ENCODE results near the gene PKD2L1.

The PKD2L1 gene

DNA sequence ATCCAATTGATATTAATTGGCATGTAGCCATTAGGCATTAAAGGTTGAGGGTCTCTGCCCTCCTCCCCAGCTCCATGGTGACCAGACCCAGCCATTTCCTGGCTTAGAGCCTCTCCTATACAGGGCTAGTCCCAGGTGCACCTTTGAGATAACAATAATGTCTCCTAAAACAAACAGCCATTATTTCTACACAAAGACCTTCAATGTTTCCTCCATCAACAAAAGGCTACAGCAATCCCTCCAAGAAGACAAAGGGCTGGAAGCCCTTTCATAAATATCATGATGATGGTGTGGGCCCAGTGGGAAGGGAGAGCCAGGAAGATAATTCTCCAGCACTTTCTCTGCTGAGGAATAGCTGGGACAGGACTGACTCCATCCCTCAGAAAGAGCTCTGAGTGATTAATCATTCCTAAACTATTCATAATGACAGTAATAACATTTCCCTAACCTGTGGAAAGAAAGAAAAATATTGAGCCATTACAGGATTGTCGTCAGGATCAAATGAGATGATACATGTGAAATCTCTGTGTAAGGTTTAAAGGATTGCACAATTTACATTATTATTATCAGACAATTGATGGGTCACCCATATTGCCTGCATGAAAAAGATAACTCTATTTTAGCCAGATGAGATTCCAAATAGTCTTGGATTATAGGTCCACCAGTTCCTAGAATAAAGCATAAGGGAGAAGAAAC, 10.2 kb downstream of the PKD2L1 start:
- TF ChIP-seq, protein P1, sequence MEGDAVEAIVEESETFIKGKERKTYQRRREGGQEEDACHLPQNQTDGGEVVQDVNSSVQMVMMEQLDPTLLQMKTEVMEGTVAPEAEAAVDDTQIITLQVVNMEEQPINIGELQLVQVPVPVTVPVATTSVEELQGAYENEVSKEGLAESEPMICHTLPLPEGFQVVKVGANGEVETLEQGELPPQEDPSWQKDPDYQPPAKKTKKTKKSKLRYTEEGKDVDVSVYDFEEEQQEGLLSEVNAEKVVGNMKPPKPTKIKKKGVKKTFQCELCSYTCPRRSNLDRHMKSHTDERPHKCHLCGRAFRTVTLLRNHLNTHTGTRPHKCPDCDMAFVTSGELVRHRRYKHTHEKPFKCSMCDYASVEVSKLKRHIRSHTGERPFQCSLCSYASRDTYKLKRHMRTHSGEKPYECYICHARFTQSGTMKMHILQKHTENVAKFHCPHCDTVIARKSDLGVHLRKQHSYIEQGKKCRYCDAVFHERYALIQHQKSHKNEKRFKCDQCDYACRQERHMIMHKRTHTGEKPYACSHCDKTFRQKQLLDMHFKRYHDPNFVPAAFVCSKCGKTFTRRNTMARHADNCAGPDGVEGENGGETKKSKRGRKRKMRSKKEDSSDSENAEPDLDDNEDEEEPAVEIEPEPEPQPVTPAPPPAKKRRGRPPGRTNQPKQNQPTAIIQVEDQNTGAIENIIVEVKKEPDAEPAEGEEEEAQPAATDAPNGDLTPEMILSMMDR (IDR thresholded peaks at IDR 0.05; ENCODE audit: low read depth, low read length), result no peak
- no peaks in the 10 kb centered on the region for H3K9me3 ChIP-seq (ENCODE audit: severe bottlenecking)

DNA sequence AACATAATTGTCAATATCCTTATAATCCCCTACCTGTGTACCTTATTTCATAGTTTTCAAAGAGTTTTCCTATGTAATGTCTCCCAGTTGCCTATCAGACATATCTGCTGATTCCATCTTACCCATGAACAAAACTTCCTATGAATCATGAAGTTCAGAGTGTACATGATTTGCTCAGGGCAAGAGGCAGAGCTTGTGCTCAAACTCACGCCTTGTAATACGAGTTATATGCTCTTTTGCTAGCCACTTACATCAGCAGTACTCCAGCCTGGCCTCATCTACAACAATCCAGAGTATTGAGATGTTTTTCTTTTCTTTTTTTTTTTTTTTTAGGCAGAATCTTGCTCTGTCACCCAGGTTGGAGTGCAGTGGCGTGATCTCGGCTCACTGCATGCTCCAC, 11.8 kb downstream of the PKD2L1 start:
- Histone ChIP-seq H3K27ac (no peak overlapping the region), H3K27me3 (ENCODE audit: insufficient read depth, low read depth, severe bottlenecking) (no peaks in the 10 kb centered on the region), H3K4me3 (ENCODE audit: low read depth, low read length) (no peak overlapping the region), H3K36me3 (no peaks in the 10 kb centered on the region), H3K9me3 (ENCODE audit: severe bottlenecking) (no peaks in the 10 kb centered on the region)
- DNase-seq, result no peak
- TF ChIP-seq, protein P1 (IDR thresholded peaks at IDR 0.05; ENCODE audit: low read depth, low read length), result no peak

More for the DNA sequence above, 10.2 kb downstream of the PKD2L1 start:
- DNase-seq, result no peak
- H3K4me3 ChIP-seq (ENCODE audit: low read depth, low read length), result no peak overlapping the region
- no peak overlapping the region for H3K27ac ChIP-seq
- no peaks in the 10 kb centered on the region for H3K36me3 ChIP-seq
- H3K27me3 ChIP-seq (ENCODE audit: insufficient read depth, low read depth, severe bottlenecking), result no peaks in the 10 kb centered on the region

DNA sequence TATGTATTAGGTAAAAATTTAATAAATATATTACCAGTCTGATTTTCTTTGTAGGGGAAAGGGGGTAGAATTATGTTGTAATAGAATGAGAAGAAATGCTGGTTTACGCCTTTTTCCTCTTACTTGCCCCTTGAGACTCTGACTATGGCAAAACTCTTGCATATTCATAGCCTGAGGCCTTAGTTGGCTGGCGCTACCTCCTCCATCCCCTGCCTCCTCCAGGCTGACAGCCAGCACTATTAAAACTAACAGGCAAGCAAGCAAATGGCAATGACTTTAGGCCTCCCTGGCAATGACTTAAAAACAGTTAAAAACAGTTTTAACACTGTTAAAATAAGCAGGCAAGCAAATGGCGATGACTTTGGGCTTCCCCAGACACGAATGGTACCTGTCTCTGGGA, 14.4 kb downstream of the PKD2L1 start:
- Histone ChIP-seq H3K4me3 (ENCODE audit: low read depth, low read length) (no peak overlapping the region), H3K36me3 (no peaks in the 10 kb centered on the region), H3K9me3 (ENCODE audit: severe bottlenecking) (no peaks in the 10 kb centered on the region), H3K27ac (no peak overlapping the region), H3K27me3 (ENCODE audit: insufficient read depth, low read depth, severe bottlenecking) (no peaks in the 10 kb centered on the region)
- TF ChIP-seq, protein P1 (IDR thresholded peaks at IDR 0.05; ENCODE audit: low read depth, low read length), result no peak
- no peak for DNase-seq

GRCh38 chr10:100311298-100311697, 18.7 kb downstream of the PKD2L1 start:
- Histone ChIP-seq H3K9me3 (ENCODE audit: severe bottlenecking) (no peaks in the 10 kb centered on the region), H3K36me3 (no peaks in the 10 kb centered on the region), H3K4me3 (ENCODE audit: low read depth, low read length) (no peak overlapping the region), H3K27me3 (ENCODE audit: insufficient read depth, low read depth, severe bottlenecking) (no peaks in the 10 kb centered on the region), H3K27ac (no peak overlapping the region)
- DNase-seq, result no peak
- TF ChIP-seq, protein P1 (IDR thresholded peaks at IDR 0.05; ENCODE audit: low read depth, low read length), result no peak

DNA sequence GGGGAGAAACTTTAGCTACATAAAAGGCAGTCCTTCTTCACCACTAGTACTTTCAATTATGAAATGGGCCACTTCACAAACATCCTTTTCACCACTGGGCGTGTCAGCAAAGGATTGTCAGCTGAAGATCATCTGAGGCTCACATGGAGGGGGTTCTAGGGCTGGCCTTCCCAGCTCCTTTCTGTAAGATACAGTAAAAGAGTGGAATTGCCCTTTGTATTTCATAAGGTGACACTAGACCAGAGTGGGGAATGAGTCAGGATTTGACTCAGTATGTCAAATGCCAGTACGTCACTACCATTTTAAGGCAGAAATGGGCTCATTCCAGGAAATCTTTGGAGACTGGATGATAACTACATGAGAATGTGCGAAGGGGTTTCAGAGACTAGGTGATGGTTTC, 22.3 kb downstream of the PKD2L1 start:
- Histone ChIP-seq H3K9me3 (ENCODE audit: severe bottlenecking) (no peaks in the 10 kb centered on the region), H3K27ac (no peak overlapping the region), H3K27me3 (ENCODE audit: insufficient read depth, low read depth, severe bottlenecking) (no peaks in the 10 kb centered on the region), H3K4me3 (ENCODE audit: low read depth, low read length) (no peak overlapping the region), H3K36me3 (no peaks in the 10 kb centered on the region)
- TF ChIP-seq, protein P1 (IDR thresholded peaks at IDR 0.05; ENCODE audit: low read depth, low read length), result no peak
- DNase-seq, result no peak

- Histone ChIP-seq H3K27me3 (ENCODE audit: insufficient read depth, low read depth, severe bottlenecking) (no peaks in the 10 kb centered on the region), H3K27ac (no peak overlapping the region), H3K9me3 (ENCODE audit: severe bottlenecking) (no peaks in the 10 kb centered on the region), H3K4me3 (ENCODE audit: low read depth, low read length) (no peak overlapping the region), H3K36me3 (no peaks in the 10 kb centered on the region)
- DNase-seq, result no peak
- TF ChIP-seq, protein P1 (IDR thresholded peaks at IDR 0.05; ENCODE audit: low read depth, low read length), result no peak
Observed at GRCh38 chr10:100306861-100307260, 23.2 kb downstream of the PKD2L1 start.
